RPMI7951 (cell line): Measurements from ENCODE around the gene LOC128125822.
"Not testable (repeated sequence)": the region's sequence is repeated elsewhere in the genome, so short reads cannot be mapped to it uniquely, and the experiment has no call there.

Source experiments
- DNase-seq: peaks from one replicate; pipeline ENCODE4 v3.0.0-alpha.2; 2012; ENCODE audit warnings: low read depth

LOC128125822 gene

GRCh38 chr6:63572044-63572746 is at the start of gene LOC128125822, which contains the start of gene PTP4A1:
TSS of gene LOC128125822 (plus strand) at chr6:63572480.
TSS of gene PTP4A1 (plus strand) at chr6:63572480. CDS start at chr6:63576881, 4,401 bp downstream.
- DNase-seq, result peak; percentile 96

- DNase-seq, result not testable (repeated sequence)
Measured at GRCh38 chr6:63522911-63523287, 49.4 kb upstream of the LOC128125822 start.

- DNase-seq, result no peak
Measured at GRCh38 chr6:63523630-63524029, 48.6 kb upstream of the LOC128125822 start.

GRCh38 chr6:63525186-63525878 is 46.9 kb upstream of the LOC128125822 start:
- DNase-seq, result no peak

- no peak for DNase-seq
Measured at GRCh38 chr6:63526931-63527330, 45.3 kb upstream of the LOC128125822 start.

- DNase-seq, result peak; percentile 74
Measured at GRCh38 chr6:63527658-63528514, 44.4 kb upstream of the LOC128125822 start.

- no peak for DNase-seq
Measured at GRCh38 chr6:63529498-63529897, 42.8 kb upstream of the LOC128125822 start.

GRCh38 chr6:63530182-63530581 is 42.1 kb upstream of the LOC128125822 start:
- no peak for DNase-seq

GRCh38 chr6:63530991-63531390 is 41.3 kb upstream of the LOC128125822 start:
- no peak for DNase-seq

GRCh38 chr6:63533026-63533425 is 39.3 kb upstream of the LOC128125822 start:
- DNase-seq, result no peak

GRCh38 chr6:63533952-63534351 is 38.3 kb upstream of the LOC128125822 start:
- DNase-seq, result no peak

- no peak for DNase-seq
Measured at GRCh38 chr6:63537201-63537958, 34.9 kb upstream of the LOC128125822 start.

- no peak for DNase-seq
Measured at GRCh38 chr6:63537959-63538300, 34.4 kb upstream of the LOC128125822 start.

- no peak for DNase-seq
Measured at GRCh38 chr6:63538550-63538949, 33.7 kb upstream of the LOC128125822 start.

- DNase-seq, result no peak
Measured at GRCh38 chr6:63543001-63543400, 29.3 kb upstream of the LOC128125822 start.

GRCh38 chr6:63543982-63544381 is 28.3 kb upstream of the LOC128125822 start:
- DNase-seq, result no peak

GRCh38 chr6:63546236-63546635 is 26.0 kb upstream of the LOC128125822 start:
- no peak for DNase-seq

- DNase-seq, result no peak
Measured at GRCh38 chr6:63546697-63547096, 25.6 kb upstream of the LOC128125822 start.

GRCh38 chr6:63549076-63549475 is 23.2 kb upstream of the LOC128125822 start:
- DNase-seq, result no peak

GRCh38 chr6:63553208-63553607 is 19.1 kb upstream of the LOC128125822 start:
- no peak for DNase-seq

GRCh38 chr6:63553900-63554299 is 18.4 kb upstream of the LOC128125822 start:
- no peak for DNase-seq

- no peak for DNase-seq
Measured at GRCh38 chr6:63554782-63555181, 17.5 kb upstream of the LOC128125822 start.
